ENCODE data around the gene TLE1. TPM values are rescaled to one million over a fixed set of nuclear protein-coding genes. Genes with fewer than 3 reads are reported as not detected.
A peak's percentile ranks its signal among the peaks of the same experiment; 100 is the strongest.

TLE1 gene
- total RNA-seq, 1 donor from 2014 or later, result 30.1 TPM

DNA sequence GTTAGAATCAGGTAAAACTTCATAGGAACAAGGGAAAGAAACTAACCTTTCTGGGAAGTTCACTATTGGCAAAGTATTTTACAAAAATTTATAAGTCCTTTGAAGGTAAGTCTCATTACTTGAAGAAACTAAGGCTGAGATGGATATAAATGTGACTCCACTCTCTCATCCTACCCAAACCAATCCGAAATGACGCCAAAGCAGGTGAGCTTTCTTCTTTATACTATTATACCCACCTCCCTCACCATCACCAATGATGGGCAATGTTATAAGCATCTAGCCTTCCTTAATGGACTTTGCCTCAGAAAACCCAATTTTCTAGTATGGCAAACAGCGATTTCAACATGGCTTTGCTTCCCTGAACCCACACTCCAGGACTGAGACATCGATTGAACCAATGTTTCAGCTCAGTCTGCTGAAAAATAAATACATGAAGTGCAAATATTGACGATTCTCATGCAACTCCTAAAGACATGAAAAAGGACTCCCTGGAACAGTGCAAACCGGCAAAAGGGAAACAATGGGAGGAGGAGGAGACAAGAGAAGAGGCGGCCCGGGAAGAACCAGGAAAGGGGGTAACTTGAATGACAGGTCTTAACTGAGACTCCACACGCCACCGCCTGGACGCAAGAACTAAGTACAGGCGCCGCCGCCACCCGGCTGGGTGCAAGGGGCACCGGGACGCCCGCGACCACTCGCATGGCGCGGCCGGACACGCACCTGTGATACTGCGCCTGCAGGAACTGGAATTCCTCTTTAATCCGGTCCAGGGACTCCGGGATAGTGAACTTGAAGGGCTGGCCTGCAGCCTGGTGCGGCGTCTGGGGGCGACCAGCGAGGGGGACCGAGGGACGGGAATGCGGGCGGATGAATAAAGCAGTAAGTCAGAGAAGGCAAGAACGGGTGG lies 2.5 kb downstream of the TLE1 start:
- peak; percentile 88 for DNase-seq (ENCODE audit: low read depth)

GRCh38 chr9:81685763-81686613 lies 3.4 kb downstream of the TLE1 start:
- DNase-seq (ENCODE audit: low read depth), result peak; percentile 21

- no peak for DNase-seq (ENCODE audit: low read depth)
Measured at GRCh38 chr9:81684635-81685034, 4.7 kb downstream of the TLE1 start.

DNA sequence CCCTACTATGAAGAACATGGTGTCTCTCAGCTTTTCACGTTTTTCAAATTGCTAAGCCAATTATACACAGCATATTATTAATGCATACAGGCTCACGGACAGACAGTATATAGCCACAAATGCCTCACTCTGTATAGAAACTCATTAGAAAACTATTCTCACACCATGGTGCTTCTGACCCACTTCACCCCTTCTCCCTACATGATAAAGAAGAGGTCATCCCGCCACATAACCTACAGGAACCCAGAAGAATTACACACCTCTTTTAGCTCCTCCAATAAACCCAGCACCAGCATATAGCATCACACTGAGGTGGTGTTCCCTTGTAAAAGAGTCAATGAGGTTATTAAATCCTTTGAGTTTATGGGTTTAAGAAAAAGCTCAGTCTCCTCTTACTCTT lies 5.6 kb downstream of the TLE1 start:
- DNase-seq (ENCODE audit: low read depth), result no peak

GRCh38 chr9:81683238-81683637 lies 6.1 kb downstream of the TLE1 start:
- DNase-seq (ENCODE audit: low read depth), result no peak

DNA sequence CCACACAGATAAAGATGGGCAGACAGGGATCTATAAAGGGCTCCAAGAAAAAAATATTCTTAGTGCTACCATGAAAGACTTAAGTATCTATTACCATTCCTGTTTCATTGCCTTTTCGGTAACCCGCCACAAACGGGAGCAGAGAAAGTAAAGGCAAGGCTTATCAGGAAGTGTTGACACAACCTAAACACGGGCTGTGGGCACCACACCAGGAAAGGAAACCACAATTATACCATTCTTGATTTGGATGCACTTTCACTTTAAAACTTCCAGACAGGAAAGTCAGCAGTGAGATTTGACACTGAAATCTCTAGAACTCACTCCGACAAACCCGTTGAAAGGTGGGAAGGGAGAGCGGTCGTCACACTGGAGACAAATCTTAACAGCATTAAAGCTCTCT lies 6.5 kb downstream of the TLE1 start:
- no peak for DNase-seq (ENCODE audit: low read depth)

DNA sequence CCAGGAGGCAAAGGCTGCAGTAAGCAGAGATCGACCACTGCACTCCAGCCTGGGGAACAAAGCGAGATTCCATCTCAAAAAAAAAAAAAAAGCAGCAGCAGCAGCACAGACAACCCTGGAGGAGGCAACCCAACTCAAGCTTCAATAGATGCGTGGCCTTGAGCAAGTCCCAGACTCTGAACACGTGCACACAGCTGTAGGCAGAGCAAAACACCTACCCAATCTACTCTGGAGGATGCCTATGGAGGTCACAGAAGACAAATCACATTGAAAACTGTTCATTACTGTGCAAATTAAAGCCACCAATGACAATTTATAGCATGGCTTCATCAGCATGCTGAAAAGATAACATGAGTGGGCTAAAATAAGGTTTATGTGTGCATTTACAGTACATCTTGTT lies 7.2 kb downstream of the TLE1 start:
- DNase-seq (ENCODE audit: low read depth), result no peak

DNA sequence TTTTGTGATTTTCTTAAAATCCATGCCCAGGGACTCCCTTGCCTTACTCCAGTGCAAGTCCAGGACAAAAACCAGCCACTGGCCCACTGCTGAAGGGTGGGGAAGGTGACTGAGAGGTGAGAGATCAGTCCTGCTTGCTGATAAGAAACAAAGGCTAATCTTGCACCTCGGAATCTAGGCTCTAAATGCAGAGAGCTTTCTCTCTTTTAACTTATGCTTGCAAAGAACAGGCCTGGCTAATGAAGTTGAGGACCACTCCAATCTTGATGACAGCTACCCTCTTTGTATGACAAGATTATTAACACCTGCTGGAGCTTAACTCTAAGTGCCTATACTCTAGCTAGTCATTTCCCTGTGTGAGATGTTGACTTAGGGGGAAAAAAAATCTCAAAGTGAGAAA lies 8.8 kb downstream of the TLE1 start:
- no peak for DNase-seq (ENCODE audit: low read depth)

DNA sequence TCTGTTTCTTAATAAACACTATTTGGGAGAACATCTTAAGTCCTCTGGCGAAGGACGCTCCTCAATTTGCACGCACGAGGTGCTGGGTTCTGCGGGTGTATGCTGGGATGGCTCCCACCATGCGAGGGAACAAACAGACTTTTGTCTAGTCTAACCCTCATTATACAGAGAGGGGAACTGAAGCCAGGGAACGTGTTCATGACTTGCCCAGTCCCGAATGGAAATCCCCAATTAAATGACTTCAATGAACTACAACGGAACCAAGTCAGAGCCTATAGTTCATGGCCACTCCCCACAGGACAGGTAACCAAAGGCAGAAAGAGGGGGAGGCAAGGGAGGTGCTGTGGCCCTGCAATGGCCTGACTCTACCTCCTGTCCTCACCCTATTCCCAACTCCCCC lies 9.3 kb downstream of the TLE1 start:
- no peak for DNase-seq (ENCODE audit: low read depth)

- DNase-seq (ENCODE audit: low read depth), result no peak
Measured at GRCh38 chr9:81678088-81678487, 11.3 kb downstream of the TLE1 start.

- no peak for DNase-seq (ENCODE audit: low read depth)
Measured at GRCh38 chr9:81676395-81676794, 13.0 kb downstream of the TLE1 start.

GRCh38 chr9:81673310-81673709 lies 16.0 kb downstream of the TLE1 start:
- DNase-seq (ENCODE audit: low read depth), result no peak

DNA sequence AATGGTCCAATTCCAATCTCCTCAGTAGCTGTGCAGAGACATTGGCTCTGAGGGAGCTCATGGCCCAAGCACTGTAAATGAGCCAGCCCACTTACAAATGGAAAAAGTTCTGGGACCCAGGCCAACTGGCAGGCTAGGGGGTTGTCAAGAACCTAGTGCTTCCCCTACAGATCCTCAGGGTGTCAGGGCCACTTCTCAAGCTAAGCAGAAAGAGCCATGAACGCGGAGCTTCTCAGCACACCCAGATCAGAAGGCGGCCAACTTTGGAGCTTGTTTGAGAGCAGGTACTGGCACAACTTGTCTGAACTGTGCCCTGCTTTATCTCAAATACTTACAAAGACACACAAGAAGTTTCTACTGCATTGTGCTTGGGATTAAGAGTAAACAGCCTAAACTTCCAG lies 17.5 kb downstream of the TLE1 start:
- DNase-seq (ENCODE audit: low read depth), result peak; percentile 34

DNA sequence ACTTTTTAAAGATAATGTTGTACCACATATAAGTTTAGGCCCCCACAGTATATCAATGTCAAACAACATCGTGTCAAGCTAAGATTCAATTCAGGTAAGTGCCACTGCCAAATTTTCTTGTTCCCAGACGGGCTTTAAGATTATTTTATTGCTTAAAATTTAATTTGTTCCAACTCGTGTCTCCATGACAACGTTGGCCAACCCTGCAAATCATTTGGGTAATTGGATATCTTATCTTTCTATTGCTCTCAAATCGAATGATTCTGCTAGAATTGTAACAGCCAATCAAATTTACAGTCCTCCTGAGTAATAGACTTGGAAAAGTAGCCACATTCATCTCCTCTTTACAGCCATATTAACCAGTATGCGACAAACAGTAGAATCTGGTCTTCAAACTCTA lies 19.5 kb downstream of the TLE1 start:
- no peak for DNase-seq (ENCODE audit: low read depth)

DNA sequence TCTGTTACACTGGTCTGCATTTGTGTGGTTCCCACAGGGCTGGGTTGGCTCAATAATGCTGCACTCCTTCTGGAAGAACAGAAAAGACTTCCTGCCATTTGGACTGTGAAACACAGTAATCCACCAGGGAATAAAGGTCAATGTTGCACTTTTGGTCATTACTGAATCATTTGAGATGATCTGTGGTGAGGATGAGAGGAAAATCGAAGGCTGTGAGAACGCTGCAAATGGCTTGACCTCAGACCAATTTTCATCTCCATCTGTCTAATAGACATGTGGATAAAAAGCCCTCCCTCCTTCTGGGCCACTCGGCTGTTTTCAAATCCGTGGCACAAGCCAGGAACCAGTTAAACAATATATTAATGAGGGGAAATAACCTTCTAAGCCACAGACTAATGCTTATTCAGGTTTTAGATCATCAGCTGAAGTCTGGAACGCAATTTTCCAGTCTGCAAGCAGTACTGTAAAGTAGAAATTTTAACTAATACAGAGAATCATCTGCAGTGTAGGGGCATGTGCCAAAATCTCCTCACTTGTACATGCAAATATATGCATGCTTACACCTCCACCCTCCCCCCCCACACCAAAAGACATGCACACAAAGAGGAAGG lies 20.2 kb downstream of the TLE1 start:
- DNase-seq (ENCODE audit: low read depth), result peak; percentile 64

- DNase-seq (ENCODE audit: low read depth), result no peak
Measured at GRCh38 chr9:81666123-81666522, 23.2 kb downstream of the TLE1 start.

GRCh38 chr9:81665322-81665871 lies 23.9 kb downstream of the TLE1 start:
- no peak for DNase-seq (ENCODE audit: low read depth)

DNA sequence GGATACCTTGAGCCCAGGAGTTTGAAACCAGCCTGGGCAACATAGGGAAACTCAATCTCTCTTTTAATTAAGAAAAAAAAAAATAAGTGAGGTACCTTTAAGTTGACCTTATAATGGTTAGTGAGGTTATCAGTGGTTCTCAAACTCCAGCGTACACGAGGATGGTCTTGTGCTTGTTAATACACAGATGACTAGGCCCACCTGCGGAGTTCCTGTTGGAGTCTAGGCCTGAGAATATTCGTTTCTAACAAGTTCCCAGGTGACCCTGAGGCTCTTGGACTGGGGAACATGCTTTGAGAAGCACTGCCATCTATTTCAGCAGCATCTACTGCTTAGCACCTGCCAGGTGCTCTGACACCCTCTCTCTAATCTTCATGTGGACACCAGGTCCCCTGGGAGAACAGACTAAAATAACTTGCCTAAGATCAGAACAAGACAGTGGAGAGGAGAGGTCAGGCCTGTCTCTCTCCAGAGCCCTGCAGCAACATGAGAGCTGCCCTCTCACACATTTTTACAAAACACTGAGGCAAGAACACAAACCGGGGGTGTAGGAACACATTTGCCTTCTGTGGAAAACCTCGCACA lies 24.6 kb downstream of the TLE1 start:
- DNase-seq (ENCODE audit: low read depth), result no peak

DNA sequence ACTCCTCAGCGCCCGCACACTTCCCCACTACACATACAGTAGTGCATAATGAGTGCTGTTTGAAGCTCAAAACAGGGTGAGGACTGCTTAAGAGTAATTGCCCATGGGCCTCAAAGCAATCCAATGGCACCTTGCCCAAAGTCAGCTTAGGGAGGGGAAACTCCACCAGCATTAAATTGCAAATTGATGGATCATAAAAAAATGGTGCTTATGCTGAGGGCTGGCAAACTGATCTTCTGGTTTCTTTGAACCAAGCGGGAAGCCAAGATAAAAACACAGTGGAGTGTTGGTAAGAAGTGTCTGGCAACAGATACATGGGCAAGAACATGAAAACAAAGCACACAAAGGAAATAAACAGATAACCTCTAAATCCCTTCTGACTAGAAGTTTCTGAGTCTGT lies 28.0 kb downstream of the TLE1 start:
- no peak for DNase-seq (ENCODE audit: low read depth)

DNA sequence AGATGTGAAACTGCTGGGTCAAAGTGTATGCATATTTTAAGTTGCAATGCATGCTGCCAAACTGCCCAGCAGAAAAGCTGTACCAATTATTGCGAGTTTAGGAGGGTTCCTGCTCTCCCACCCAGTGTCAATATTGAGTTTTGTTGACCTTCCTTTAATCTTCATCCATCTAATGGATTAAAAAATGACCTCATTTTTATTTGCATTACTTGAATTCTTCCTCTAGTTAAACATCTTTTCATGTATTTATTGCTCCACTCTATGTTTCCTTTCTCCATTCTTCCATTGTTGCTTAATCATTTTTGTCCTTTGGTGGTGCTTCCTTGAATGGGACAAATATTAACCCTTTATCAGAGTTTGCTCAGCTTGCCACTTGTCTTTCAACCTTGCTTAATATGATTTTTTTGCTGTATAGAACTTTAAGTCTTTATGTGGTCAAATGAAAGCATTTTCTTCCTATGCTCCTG lies 32.4 kb downstream of the TLE1 start:
- DNase-seq (ENCODE audit: low read depth), result no peak

DNA sequence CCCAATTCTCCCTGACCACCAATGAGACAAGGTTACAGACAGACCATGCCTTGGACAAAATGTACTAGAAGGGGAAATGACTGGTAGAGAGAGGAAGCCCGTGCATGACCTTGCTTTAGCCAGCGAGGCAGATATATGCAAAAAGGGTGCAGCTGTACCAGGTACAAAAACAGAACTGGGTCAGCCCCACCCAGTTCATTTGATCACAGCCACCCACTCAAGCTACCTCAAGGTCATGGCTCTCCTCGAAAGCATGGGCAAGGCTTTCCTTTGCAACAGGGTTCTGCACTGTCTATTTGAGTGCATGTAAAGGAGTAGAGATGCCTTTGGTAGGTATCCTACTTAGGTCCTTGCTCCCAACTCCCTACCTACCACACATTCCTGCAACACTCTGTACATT lies 33.3 kb downstream of the TLE1 start:
- DNase-seq (ENCODE audit: low read depth), result no peak
